Calu3 (cell line): Measurements from ENCODE around the gene RET. TPM values are rescaled to one million over a fixed set of nuclear protein-coding genes. Genes with fewer than 3 reads are reported as not detected.

Experiments
- BruUV-seq: library from RNA; stranded (reverse); fragments of 400-500 nt; replicated peaks from 2 replicates; lab custom pipeline; 2021; lab: Mats Ljungman, UMichigan
- CTCF ChIA-PET: fragments of 300-600 bp; sonication (Branson Sonifier 250); formaldehyde crosslinking; loops from one replicate; lab custom pipeline; 2022; ENCODE audit warnings: antibody characterized with exemption; lab: Charles Lee
- DNase-seq: peaks from one replicate; pipeline ENCODE4 v3.0.0; 2022
- H3K27ac Mint-ChIP-seq: one replicate; pipeline ENCODE4 v1.8.0; 2022; ENCODE audit warnings: mixed read lengths; ENCODE audit not compliant: unreplicated experiment
- H3K27me3 Mint-ChIP-seq: one replicate; pipeline ENCODE4 v1.8.0; 2022; ENCODE audit warnings: mixed read lengths; ENCODE audit not compliant: unreplicated experiment
- H3K36me3 Mint-ChIP-seq: one replicate; pipeline ENCODE4 v1.8.0; 2022; ENCODE audit warnings: mild to moderate bottlenecking, moderate library complexity, mixed read lengths; ENCODE audit not compliant: insufficient read depth, unreplicated experiment
- H3K4me1 Mint-ChIP-seq: one replicate; pipeline ENCODE4 v1.8.0; 2022; ENCODE audit warnings: mild to moderate bottlenecking, low read depth, mixed read lengths; ENCODE audit not compliant: unreplicated experiment
- H3K4me3 Mint-ChIP-seq: one replicate; pipeline ENCODE4 v1.8.0; 2022; ENCODE audit warnings: mild to moderate bottlenecking, low read depth, moderate library complexity, mixed read lengths; ENCODE audit not compliant: unreplicated experiment
- H3K9me3 Mint-ChIP-seq: one replicate; pipeline ENCODE4 v1.8.0; 2022; ENCODE audit warnings: low read depth, mixed read lengths; ENCODE audit not compliant: unreplicated experiment
- CTCF ChIP-seq: fragments of 200-600 bp; IDR thresholded peaks from one replicate; pipeline ENCODE4 v1.8.0; 2022; ENCODE audit warnings: antibody characterized with exemption; ENCODE audit not compliant: unreplicated experiment
- intact Hi-C: fragments of 100-400 bp; cut with micrococcal nuclease; formaldehyde crosslinking; loops from one replicate; pipeline ENCODE4 v1.10.0; 2022; ENCODE audit not compliant: unreplicated experiment
- total RNA-seq: library from RNA; stranded (reverse); gene quantifications from 2 replicates; pipeline ENCODE4 v1.2.3, GENCODE V29; 2022

Gene RET
- total RNA-seq, 1 experiment from 2014 or later, result not detected

GRCh38 chr10:43040482-43041256 is 36.2 kb upstream of the RET start:
- Mint-ChIP-seq H3K4me3 (no peak overlapping the region), H3K4me1 (no peaks in the 10 kb centered on the region), H3K36me3 (no peaks in the 10 kb centered on the region), H3K27me3 (peaks cover 49% of the 10 kb centered on the region), H3K27ac (no peak overlapping the region), H3K9me3 (no peaks in the 10 kb centered on the region)
- intact Hi-C loops, result no loop called here
- no peak for DNase-seq
- BruUV-seq, result no TSS peak
- no peak for TF ChIP-seq CTCF
- CTCF ChIA-PET, result interaction anchor here (0.7 kb wide), 1 partner anchor 66 kb away, joined by 6 read pairs; no protein-coding TSS in a partner anchor

- Mint-ChIP-seq H3K4me1 (no peaks in the 10 kb centered on the region), H3K27me3 (peaks cover 39% of the 10 kb centered on the region), H3K4me3 (no peak overlapping the region), H3K9me3 (no peaks in the 10 kb centered on the region), H3K27ac (no peak overlapping the region), H3K36me3 (no peaks in the 10 kb centered on the region)
- no peak for TF ChIP-seq CTCF
- DNase-seq, result no peak
- intact Hi-C loops, result no loop called here
- BruUV-seq, result no TSS peak
- CTCF ChIA-PET, result no interaction called here
Measured at GRCh38 chr10:43041422-43042342, 35.2 kb upstream of the RET start.

- BruUV-seq, result no TSS peak
- Mint-ChIP-seq H3K4me1 (no peaks in the 10 kb centered on the region), H3K36me3 (no peaks in the 10 kb centered on the region), H3K27ac (no peak overlapping the region), H3K9me3 (no peaks in the 10 kb centered on the region), H3K27me3 (peaks cover 40% of the 10 kb centered on the region), H3K4me3 (no peak overlapping the region)
- CTCF ChIA-PET, result interaction anchor here (0.6 kb wide), 1 partner anchor 24 kb away, joined by 4 read pairs; no protein-coding TSS in a partner anchor
- DNase-seq, result no peak
- intact Hi-C loops, result no loop called here
- TF ChIP-seq CTCF, result no peak
Measured at GRCh38 chr10:43042503-43043341, 34.1 kb upstream of the RET start.

GRCh38 chr10:43043342-43043772 is 33.5 kb upstream of the RET start:
- no peaks in the 10 kb centered on the region for H3K4me1 Mint-ChIP-seq
- TF ChIP-seq CTCF, result no peak
- CTCF ChIA-PET, result interaction anchor here (0.6 kb wide), 1 partner anchor 25 kb away, joined by 4 read pairs; no protein-coding TSS in a partner anchor
- BruUV-seq, result no TSS peak
- intact Hi-C loops, result no loop called here
- no peak overlapping the region for H3K27ac Mint-ChIP-seq
- H3K27me3 Mint-ChIP-seq, result peaks cover 46% of the 10 kb centered on the region
- DNase-seq, result no peak
- no peaks in the 10 kb centered on the region for H3K9me3 Mint-ChIP-seq
- H3K36me3 Mint-ChIP-seq, result no peaks in the 10 kb centered on the region
- H3K4me3 Mint-ChIP-seq, result no peak overlapping the region
